Activated T-cell treated with anti-CD3 and anti-CD28 coated beads for 24 hours (primary cell): ENCODE measurements around the gene DLG1.

ENCODE experiments used
- DNase-seq: peaks from one replicate; pipeline ENCODE4 v3.0.0-alpha.2; 2020; ENCODE audit warnings: low read depth

The DLG1 gene

DNA sequence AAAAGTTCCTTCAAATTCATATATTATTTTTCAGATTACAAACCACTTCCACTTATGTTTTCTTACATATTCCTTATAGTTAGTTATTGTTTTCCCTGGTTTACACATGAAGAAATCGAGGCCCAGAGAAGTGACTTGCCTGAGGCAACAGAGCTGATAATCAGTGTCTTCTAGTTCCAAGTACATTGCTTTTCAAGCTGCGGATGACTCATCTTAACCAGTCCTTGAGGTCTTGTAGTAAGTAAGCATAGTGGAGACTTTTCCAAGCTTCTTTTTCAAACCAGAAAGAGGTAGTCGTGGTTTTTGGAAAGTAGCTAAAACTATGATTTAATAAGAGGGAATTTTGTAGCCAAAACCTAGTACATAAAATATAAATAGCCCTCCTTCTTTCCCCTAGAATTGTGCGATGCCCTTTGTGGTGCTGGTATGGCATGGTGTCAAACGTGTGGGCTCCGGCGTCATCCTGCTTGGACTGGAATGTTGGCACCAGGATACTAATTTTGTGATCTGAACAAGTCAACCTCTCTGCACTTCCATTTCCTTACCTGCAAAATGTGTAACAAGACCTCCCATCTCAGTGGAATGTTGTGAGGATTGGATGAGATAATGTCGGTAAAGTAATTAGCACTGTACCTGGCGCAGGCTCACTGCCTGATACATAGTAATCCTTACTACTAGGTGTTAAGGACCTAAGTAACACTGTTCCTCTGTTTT is 19.0 kb upstream of the DLG1 start:
- no peak for DNase-seq

DNA sequence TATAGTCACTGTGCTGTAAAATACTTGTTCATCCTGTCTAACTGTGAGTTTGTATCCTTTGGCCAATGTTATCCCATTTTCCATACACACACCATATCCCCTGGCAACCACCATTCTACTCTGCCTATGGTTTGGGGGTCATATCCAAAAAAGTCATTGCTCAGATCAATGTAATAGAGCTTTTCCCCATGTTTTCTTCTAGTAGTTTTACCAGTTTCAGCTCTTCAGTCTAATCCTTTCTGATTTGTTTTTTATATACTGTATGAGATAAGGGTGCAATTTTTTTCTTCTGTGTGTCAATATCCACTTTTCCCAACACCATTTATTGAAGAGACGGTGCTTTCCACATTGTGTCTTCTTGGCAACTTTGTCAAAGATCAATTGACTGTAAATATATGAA is 14.0 kb upstream of the DLG1 start:
- DNase-seq, result no peak

DNA sequence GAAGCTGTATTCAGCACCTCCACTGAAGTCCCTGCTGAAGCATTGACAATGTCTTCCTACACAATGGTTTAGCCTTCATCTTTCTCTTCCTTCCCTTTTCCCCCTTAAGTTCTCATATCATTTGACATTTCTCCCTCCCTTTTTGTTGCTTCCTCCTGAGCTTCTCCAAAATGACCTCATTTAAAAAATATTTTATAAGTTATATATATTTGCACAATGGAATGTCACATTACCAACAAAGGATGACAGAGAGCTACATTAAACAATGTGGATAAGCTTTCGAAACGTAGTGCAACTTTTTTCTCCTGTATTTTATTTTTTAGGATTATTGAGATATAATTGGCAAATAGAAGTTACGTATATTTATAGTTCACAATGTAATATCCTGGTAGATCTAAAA is 13.2 kb upstream of the DLG1 start:
- DNase-seq, result no peak

DNA sequence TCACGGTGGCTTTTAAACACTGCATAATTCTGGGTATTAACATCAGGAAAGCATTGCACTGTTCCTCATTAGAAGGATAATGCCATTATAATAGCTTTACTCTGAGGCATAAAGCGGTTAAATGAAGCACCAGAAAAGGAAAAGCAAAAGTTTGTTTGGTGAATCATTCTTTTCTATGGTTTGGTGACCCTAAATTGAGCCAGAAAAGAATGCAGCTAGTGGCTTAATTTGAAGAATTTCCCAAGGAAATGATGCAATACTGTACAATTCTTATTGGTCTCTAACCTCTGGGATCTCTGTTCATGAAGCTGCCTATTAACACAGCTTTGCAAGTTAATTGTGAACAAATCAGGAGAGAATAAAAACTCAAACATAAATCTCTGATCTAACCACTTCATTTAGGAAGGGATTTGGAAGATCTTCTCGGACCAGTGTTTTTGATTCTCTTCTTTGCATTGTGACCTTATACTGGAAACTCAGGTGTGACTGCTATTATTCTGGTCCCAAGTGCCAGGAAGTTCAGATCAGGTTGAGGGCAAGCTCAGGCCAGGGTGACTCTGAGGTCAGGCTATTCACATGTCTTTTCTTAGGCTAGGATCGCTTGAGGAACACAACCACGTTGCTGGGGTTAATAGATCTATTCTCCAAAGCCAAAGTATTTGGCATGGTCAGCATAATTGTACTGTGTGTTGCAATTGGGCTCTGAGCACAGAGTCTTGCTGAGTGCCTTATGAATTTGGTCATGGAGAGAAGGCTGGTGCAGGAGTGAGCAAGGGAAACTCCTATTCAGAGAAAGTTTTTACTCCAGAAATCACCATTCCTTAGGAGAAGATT is 11.3 kb upstream of the DLG1 start:
- DNase-seq, result no peak

GRCh38 chr3:197308591-197308990 is 10.2 kb upstream of the DLG1 start:
- no peak for DNase-seq

- no peak for DNase-seq
Observed at GRCh38 chr3:197306374-197307086, 8.1 kb upstream of the DLG1 start.

GRCh38 chr3:197305854-197306253 is 7.4 kb upstream of the DLG1 start:
- DNase-seq, result no peak

DNA sequence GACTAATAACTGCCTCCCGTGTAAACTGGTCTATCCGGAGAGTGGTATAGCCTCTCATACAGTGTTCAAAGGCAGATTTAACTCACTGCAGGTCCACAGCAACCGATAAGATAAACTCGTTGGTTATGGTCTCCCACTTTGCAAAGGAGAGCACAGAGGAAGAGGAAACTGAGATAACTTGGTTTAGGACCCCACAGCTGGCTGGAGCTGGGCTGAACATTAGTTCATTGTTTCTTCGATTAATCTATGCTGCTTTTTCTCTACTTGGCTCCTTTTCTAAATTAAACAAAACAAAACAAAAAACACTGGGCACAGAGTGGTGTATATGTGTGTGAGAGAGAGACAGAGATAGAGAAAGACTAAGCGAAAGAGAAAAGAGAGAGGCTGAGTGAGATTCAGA is 5.0 kb upstream of the DLG1 start:
- no peak for DNase-seq

DNA sequence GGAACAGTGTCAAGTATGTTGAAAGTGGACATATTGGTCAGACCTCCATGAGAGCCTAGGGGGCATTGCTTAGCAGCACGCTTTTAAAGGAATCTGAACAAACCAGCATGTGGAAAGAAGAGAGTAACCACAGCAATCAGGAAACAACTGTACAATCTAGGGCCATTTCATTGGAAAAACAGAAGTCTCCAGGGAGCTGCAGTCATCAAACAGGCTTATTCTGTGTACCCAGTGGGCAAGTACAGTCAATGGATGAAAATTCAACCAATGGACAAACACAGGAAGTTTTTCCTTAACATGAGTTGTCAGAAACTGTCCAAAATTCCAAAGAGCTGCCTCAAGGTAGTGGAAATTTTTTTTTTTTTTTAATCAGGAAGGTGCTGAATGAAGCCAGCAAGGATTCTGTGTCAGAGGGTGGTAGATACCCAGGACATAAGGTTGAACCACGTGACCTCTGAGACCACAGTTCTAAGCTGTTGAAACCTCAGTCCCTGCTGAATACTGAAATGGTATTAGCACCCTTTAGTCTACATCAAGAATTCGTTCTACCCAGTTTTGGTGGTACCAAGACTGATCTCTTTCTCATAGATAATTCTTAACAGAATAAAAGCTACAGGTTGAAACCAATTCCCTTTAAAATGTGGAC is 4.4 kb upstream of the DLG1 start:
- DNase-seq, result no peak

- no peak for DNase-seq
Observed at GRCh38 chr3:197302033-197302432, 3.6 kb upstream of the DLG1 start.

- DNase-seq, result no peak
Observed at GRCh38 chr3:197300361-197300760, 1.9 kb upstream of the DLG1 start.

DNA sequence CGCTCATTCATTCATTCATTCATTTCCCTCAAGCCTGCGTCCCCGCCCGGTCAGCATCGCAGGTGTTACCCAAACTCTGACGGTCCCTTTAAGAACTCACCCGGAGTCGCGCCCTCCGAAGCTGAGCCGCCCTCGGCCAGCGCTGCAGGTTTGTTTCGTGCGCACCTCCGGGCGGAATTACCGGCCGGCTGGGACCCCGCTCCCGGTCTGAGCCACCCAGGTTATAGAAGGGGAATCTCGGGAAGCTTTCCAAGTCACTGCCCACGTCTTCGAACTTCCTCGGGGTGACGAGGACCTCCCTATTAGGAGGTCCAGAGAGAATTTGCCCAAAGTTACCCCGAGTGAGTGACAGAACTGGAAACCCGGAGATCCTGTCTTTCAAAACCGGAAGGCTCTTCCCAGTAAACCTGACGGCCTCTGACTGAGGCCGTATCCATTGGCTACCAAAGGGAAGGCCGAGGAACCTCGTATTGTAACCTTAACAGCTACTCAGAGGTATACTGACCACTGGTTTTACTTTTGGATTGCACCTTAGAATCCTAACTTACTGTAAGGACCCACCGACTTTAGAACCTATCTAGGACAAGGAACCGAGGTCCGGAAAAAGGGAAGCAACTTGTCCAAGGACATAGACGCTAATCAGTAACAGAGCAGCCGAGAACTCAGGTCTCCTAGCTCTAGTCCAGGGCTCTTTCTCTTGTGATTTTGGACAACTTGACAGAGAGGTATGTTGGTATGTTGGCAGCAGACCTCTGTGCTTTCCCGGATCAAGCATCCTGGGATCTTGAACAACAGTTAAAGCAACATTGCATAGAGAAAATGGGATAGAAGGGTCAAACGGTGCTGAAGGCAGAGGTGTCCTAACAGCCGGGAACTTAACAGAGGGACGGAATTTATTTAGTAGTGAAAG is 788 bp upstream of the DLG1 start:
- DNase-seq, result no peak

- peak; percentile 90 for DNase-seq
Observed at GRCh38 chr3:197297476-197298340, 704 bp downstream of the DLG1 start.

- DNase-seq, result no peak
Observed at GRCh38 chr3:197297002-197297401, 1.4 kb downstream of the DLG1 start.

- DNase-seq, result no peak
Observed at GRCh38 chr3:197296545-197296944, 1.9 kb downstream of the DLG1 start.

GRCh38 chr3:197295871-197296270 is 2.5 kb downstream of the DLG1 start:
- no peak for DNase-seq

- DNase-seq, result no peak
Observed at GRCh38 chr3:197293605-197294237, 4.7 kb downstream of the DLG1 start.

DNA sequence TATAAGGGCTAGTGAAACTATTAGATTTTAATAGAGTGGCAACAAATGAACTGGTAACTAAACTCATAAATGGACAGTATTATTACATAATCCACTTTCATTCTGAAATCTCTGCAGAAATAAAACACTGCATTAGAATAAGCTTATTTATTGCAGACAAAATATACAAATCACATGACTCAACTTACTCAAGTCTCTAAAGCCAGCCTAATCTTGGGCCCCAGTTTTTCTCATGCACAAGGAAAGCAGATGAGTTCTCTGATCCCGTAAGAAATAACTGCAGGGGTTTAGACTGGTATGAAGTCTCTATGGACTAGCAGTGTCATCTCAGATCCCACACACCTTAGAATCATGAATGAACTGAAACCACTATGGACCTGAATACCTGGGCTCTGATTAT is 5.8 kb downstream of the DLG1 start:
- DNase-seq, result no peak

- no peak for DNase-seq
Observed at GRCh38 chr3:197292083-197292646, 6.2 kb downstream of the DLG1 start.

- DNase-seq, result no peak
Observed at GRCh38 chr3:197289726-197290125, 8.7 kb downstream of the DLG1 start.
